ENCODE data around the gene TLNRD1.

TLNRD1 gene

DNA sequence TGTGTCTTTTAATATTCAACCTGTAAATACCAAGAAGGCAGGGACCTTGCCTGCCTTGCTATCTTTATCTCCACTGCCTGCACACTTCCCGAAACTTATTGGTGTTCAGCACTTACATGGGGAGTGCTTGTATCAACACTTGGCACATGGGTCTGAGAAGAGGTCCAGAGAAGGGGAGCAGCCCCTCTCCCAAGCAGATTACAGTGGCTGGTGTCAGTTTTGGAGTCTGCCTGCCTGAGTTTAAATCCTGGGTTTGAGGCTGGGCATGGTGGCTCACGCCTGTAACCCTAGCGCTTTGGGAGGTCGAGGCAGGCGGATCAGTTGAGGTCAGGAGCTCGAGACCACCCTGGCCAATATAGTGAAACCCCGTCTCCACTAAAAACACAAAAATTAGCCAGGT is 31.4 kb upstream of the TLNRD1 start:
- in situ Hi-C loops (cut with HindIII; ENCODE audit: low sequenced_read_pairs): loop anchor here (5.0 to 10.0 kb wide), 3 partner anchors 105 to 365 kb away; no protein-coding TSS in a partner anchor
- no peak for DNase-seq (ENCODE audit: low read depth)
- no peak overlapping the region for H3K4me3 ChIP-seq (ENCODE audit: low read depth, low read length)
- TF ChIP-seq, protein P1, sequence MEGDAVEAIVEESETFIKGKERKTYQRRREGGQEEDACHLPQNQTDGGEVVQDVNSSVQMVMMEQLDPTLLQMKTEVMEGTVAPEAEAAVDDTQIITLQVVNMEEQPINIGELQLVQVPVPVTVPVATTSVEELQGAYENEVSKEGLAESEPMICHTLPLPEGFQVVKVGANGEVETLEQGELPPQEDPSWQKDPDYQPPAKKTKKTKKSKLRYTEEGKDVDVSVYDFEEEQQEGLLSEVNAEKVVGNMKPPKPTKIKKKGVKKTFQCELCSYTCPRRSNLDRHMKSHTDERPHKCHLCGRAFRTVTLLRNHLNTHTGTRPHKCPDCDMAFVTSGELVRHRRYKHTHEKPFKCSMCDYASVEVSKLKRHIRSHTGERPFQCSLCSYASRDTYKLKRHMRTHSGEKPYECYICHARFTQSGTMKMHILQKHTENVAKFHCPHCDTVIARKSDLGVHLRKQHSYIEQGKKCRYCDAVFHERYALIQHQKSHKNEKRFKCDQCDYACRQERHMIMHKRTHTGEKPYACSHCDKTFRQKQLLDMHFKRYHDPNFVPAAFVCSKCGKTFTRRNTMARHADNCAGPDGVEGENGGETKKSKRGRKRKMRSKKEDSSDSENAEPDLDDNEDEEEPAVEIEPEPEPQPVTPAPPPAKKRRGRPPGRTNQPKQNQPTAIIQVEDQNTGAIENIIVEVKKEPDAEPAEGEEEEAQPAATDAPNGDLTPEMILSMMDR (IDR thresholded peaks at IDR 0.05; ENCODE audit: low read depth, low read length, missing control alignments): no peak

DNA sequence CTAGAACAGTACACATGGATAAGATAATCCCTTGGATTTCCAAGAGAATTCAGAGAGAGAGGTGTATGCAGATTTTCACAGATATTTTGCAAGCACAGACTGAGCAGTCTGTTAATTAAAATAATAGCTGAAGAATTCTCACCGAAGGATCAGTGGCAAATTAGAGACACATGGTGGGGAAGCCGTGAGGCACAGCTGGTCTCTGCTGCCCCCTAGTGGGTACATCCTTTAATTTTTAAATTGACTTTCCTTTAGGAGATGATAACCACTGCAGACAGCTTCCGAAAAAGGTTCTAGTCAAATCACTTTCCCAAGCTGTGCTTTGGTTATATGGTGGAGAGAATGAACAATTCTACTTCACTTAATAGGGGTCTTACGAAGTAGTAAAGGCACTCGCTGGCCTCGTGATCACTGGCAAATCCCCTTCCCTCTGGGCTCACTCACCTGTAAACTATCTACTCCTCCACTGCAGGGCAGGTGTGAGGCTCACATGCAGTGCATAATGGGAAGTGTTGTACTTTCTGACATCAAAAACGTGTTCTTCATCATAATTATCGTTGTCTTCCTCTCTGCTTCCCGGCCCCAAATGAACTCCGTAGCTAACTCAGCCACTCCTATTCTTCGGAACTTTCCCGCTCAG is 30.6 kb upstream of the TLNRD1 start:
- peak; percentile 56 for DNase-seq (ENCODE audit: low read depth)
- TF ChIP-seq, protein P1 (IDR thresholded peaks at IDR 0.05; ENCODE audit: low read depth, low read length, missing control alignments): peak; percentile 74
- no peak overlapping the region for H3K4me3 ChIP-seq (ENCODE audit: low read depth, low read length)
- in situ Hi-C loops (cut with HindIII; ENCODE audit: low sequenced_read_pairs): no loop called here

DNA sequence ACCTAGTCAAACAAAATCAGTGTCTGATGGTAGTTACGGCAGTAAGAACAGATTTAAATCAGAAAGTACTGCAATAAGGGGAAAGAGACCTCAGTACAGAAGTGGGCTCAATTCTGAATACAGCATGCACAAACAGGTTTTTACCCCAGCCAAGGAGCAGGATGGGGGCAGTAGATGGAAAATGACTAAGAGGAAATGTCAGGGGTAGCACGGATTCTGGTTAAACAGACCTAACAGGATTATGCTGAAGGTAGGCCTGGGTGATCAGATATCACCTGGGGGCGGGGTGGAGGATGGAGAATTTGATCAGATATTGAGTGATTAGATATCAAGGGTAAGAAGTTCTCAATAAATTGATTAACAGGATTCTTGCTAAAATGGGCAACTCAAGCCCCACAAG is 30.1 kb upstream of the TLNRD1 start:
- in situ Hi-C loops (cut with HindIII; ENCODE audit: low sequenced_read_pairs): no loop called here
- TF ChIP-seq, protein P1 (IDR thresholded peaks at IDR 0.05; ENCODE audit: low read depth, low read length, missing control alignments): no peak
- no peak overlapping the region for H3K4me3 ChIP-seq (ENCODE audit: low read depth, low read length)
- DNase-seq (ENCODE audit: low read depth): no peak

DNA sequence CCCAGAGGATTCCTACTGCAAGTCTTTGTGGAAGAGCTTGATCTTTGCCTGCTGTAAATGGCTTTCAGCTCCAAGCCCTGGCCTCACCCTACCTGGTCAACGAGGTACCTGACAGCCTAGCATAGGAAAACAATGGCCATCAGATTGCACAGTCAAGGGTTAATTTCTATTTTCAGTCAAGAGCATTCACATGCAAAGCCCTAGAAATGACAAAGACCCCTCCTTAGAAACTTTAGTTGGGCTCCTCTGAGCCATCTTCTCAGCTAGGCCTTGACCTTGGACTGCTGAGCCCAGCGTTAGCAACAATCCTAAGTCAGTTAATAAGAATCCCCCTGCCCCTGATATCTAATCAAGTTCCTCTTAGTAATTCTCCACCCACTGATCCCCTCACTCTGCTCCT is 29.6 kb upstream of the TLNRD1 start:
- TF ChIP-seq, protein P1 (IDR thresholded peaks at IDR 0.05; ENCODE audit: low read depth, low read length, missing control alignments): no peak
- no peak overlapping the region for H3K4me3 ChIP-seq (ENCODE audit: low read depth, low read length)

DNA sequence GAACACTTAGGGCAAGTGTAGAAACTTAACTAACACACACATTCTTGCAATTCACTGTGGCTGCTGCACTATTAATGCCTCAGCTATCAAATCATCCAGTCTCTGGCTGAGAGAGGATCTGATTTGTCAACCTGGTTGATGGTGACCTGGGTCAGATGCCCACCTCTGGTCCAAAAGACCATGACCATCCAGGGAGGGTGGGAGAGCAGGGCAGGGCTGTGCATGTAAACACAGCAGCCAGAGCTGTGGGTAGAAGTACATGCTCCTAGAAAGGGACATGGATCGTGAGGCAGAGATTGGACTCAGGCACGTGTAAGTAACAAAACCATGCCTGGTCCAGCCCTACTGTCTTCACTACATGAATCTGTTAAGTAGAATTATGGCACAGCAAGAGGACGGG is 28.4 kb upstream of the TLNRD1 start:
- DNase-seq (ENCODE audit: low read depth): no peak
- TF ChIP-seq, protein P1 (IDR thresholded peaks at IDR 0.05; ENCODE audit: low read depth, low read length, missing control alignments): no peak
- in situ Hi-C loops (cut with HindIII; ENCODE audit: low sequenced_read_pairs): no loop called here
- no peak overlapping the region for H3K4me3 ChIP-seq (ENCODE audit: low read depth, low read length)

More for the DNA sequence above, 29.6 kb upstream of the TLNRD1 start:
- DNase-seq (ENCODE audit: low read depth): no peak
- in situ Hi-C loops (cut with HindIII; ENCODE audit: low sequenced_read_pairs): no loop called here

DNA sequence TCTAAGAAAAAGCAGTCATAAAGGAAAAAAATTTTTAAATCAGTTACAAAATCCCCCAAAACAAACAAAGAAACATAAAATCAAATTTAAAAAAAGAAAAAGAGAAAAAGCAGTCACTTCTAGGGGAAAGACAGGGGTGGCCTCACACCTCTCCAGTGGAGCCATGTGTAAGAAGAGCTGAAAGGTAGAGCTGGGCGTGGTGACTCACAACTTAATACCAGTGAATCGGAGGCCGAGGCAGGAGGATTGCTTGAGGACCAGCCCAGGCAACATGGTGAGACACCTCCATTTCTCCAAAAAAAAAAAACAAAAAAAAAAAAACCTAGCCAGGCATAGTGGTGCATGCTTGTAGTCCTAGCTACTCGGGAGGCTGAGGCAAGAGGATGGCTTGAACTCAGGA is 25.8 kb upstream of the TLNRD1 start:
- in situ Hi-C loops (cut with HindIII; ENCODE audit: low sequenced_read_pairs): no loop called here
- no peak overlapping the region for H3K4me3 ChIP-seq (ENCODE audit: low read depth, low read length)
- TF ChIP-seq, protein P1 (IDR thresholded peaks at IDR 0.05; ENCODE audit: low read depth, low read length, missing control alignments): no peak
- DNase-seq (ENCODE audit: low read depth): no peak
